Muscle of leg (tissue), 11 donors: ENCODE measurements around the gene GALNT10. TPM values are rescaled to one million over a fixed set of nuclear protein-coding genes. Genes with fewer than 3 reads are reported as not detected.

Source experiments
- DNase-seq: peaks from one replicate; pipeline ENCODE4 v3.0.0; 2013
- H3K27ac ChIP-seq: one replicate; pipeline ENCODE4 v1.5.1; 2013; ENCODE audit warnings: mild to moderate bottlenecking, low read length, control low read depth
- H3K27me3 ChIP-seq: one replicate; pipeline ENCODE4 v1.6.1; 2013; ENCODE audit warnings: low read length; ENCODE audit not compliant: control insufficient read depth, insufficient read depth
- H3K36me3 ChIP-seq: one replicate; pipeline ENCODE4 v1.6.1; 2013; ENCODE audit warnings: low read length; ENCODE audit not compliant: control insufficient read depth, insufficient read depth
- H3K4me1 ChIP-seq: one replicate; pipeline ENCODE4 v1.6.1; 2013; ENCODE audit warnings: low read length; ENCODE audit not compliant: control insufficient read depth, insufficient read depth
- H3K4me3 ChIP-seq: one replicate; pipeline ENCODE4 v1.5.1; 2013; ENCODE audit warnings: low read length, control low read depth
- H3K9me3 ChIP-seq: replicated peaks from 2 replicates; pipeline ENCODE4 v1.6.1; 2013; ENCODE audit warnings: low read depth, low read length; ENCODE audit not compliant: control insufficient read depth
- WGBS: methylation state at CpG from one replicate; pipeline ENCODE4 v1.1.5; 2013; ENCODE audit warnings: missing lambda C conversion rate; ENCODE audit not compliant: insufficient coverage; 5-methylcytosine and 5-hydroxymethylcytosine counted together
- polyA plus RNA-seq, 8 donors: library from polyadenylated mRNA; unstranded; fragments of 120-200 nt; gene quantifications; one replicate each; pipeline versions ENCODE4 v1.2.1 to v1.2.3, GENCODE V29; 2013; ENCODE audit warnings: inconsistent platforms in 1 of 8, low replicate concordance in 1 of 8; ENCODE audit not compliant: insufficient read length in 8 of 8, insufficient read depth in 1 of 8
- total RNA-seq: library from RNA; stranded (reverse); fragments of 120-200 nt; gene quantifications from one replicate; pipeline ENCODE4 v1.2.4, GENCODE V29; 2013

Gene GALNT10
- total and polyA plus RNA-seq, 9 donors = 16.6 to 27.8 (median 20.5) TPM

DNA sequence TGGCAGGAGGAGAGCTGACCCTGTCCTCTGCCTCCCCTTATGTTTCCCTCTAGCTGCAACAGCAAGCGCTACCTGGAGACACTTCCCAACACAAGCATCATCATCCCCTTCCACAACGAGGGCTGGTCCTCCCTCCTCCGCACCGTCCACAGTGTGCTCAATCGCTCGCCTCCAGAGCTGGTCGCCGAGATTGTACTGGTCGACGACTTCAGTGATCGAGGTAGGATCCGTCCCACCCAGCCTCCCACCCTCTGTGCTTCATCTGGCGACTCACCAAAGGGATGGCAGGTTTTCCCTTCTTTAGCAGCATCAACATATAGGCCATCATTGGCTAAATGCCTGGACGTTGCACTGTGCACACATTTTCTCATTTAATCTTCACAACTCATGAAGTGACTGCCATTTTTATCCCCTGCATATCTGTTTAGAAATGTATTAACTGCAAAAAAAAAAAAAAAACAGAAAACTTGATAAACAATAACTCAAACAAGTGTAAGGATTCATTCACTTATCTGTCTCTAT, 139.0 kb downstream of the GALNT10 start:
- DNase-seq = no peak
- H3K36me3 ChIP-seq = peaks cover 15% of the 10 kb centered on the region
- H3K27ac ChIP-seq = no peak overlapping the region
- 90% methylated on average over 13 of the region's 14 CpGs for WGBS
- H3K4me3 ChIP-seq = no peak overlapping the region
- H3K27me3 ChIP-seq = no peaks in the 10 kb centered on the region
- no peaks in the 10 kb centered on the region for H3K9me3 ChIP-seq
- no peaks in the 10 kb centered on the region for H3K4me1 ChIP-seq

DNA sequence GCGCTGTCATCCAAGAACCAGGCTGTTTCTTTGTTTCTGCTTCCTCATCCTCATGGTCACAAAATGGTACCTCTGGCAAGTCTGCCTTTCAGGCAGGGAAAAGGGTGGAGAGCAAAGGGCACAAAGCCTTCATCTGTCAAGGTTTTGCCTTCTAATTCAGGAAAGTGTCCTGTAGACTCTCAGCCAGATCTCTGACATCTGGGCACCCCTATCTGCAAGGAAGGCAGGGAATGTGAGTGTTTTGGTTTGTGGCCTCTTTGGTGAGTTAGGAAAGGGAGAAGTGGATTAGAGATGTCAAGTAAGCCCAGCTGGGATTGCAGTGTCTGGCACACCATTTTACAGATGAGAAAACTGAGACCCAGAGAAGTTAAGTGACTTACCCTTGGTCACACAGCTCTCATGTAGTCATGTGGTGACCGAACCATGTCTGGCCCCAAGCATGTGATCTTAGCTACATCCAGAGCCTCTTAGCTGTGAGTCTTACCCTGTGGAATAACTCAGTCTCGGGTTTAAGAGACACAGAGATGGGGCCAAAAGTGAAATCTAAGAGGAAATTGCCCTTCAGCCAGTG, 139.6 kb downstream of the GALNT10 start:
- Histone ChIP-seq H3K4me1 (no peaks in the 10 kb centered on the region), H3K27ac (no peak overlapping the region), H3K9me3 (no peaks in the 10 kb centered on the region), H3K36me3 (peaks cover 15% of the 10 kb centered on the region), H3K27me3 (no peaks in the 10 kb centered on the region), H3K4me3 (no peak overlapping the region)
- 83% methylated on average over 1 of the region's 3 CpGs for WGBS
- no peak for DNase-seq

DNA sequence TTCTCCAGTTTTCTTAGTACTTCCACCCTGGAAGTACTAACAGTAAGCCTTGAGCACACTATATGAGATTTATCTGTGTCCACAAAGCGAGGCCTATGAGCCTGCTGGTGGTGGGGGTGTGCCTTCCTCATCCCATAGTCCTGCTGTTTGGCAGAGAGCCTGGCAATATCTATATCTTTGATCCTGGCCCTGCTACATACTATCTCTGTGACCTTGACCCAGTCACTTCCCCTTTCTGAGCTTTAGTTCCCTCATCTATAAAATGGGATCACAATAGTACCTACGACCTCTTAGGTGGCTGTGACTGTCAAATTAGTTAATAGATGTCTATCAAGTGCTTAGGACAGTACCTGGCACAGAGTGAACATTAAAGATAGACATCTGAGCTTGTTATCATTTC, 140.7 kb downstream of the GALNT10 start:
- 100% methylated on average over 1 of the region's 2 CpGs for WGBS
- Histone ChIP-seq H3K4me1 (no peaks in the 10 kb centered on the region), H3K36me3 (peaks cover 15% of the 10 kb centered on the region)

DNA sequence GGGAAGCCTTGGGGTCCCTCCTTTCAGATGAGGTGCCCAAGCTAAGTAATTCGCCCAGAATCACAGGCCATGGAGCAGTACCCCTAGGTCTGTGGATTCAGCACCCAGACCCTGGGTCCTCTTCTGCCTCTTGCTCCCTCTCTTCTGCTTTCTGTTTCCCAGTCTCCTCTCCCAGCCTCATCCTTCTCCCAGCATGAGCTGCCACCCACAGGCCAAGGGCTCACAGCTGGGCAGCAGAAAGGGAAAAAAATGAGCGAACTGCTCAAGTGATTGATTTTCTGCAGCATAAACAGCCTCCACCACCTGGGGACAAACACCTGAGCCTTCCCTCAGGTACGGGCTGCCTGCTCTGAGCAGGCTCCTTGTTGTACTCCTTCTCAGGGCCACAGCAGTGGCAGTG, 141.4 kb downstream of the GALNT10 start:
- WGBS = 78% methylated on average over 2 of the region's 3 CpGs
- Histone ChIP-seq H3K36me3 (peaks cover 15% of the 10 kb centered on the region), H3K9me3 (no peaks in the 10 kb centered on the region), H3K27ac (no peak overlapping the region), H3K4me3 (no peak overlapping the region), H3K4me1 (no peaks in the 10 kb centered on the region), H3K27me3 (no peaks in the 10 kb centered on the region)
- DNase-seq = no peak

More for the DNA sequence above, 140.7 kb downstream of the GALNT10 start:
- no peak overlapping the region for H3K4me3 ChIP-seq
- H3K9me3 ChIP-seq = no peaks in the 10 kb centered on the region
- no peaks in the 10 kb centered on the region for H3K27me3 ChIP-seq
- DNase-seq = no peak
- no peak overlapping the region for H3K27ac ChIP-seq

DNA sequence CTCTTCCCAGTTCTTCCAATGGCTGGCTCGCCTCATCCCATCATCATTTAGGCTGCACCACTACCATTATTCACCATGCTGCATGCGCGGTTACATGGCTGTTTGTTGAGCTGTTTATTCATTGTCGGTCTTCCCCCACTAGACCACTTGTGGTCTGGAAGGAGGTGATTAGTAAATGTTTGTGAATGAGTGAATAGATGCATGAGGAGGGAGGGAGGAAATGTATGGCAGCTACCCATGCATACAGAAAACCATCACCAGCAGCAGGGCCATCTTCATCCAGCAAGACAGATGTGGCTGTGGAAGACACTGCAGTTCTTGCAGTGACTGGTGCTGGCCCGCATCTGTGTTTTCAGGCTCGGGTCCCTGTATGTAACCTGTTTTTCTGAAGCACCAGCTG, 141.9 kb downstream of the GALNT10 start:
- DNase-seq = no peak
- H3K27ac ChIP-seq = no peak overlapping the region
- H3K4me3 ChIP-seq = no peak overlapping the region
- no peaks in the 10 kb centered on the region for H3K9me3 ChIP-seq
- H3K27me3 ChIP-seq = no peaks in the 10 kb centered on the region
- peaks cover 15% of the 10 kb centered on the region for H3K36me3 ChIP-seq
- WGBS = 89% methylated on average over 3 of the region's 6 CpGs
- no peaks in the 10 kb centered on the region for H3K4me1 ChIP-seq

DNA sequence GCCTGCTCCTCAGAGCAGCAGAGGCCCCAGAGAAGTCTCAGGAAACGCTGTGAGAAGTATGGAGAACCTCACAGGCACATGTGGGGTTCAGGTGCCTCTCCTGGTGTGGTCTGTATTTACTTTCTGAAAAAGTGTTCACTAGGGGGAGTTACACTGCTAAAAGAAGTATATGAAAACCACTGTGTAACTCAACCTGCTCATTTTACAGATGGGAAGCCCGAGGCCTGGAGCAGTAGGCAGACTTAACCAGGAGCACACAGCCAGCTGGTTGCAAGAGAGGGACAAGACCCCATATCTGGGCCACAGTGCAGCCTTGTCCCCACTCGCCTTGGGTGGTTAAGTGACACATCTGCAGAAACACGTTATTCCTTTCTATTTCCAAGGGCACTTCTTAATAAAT, 142.5 kb downstream of the GALNT10 start:
- 92% methylated on average over 4 of the region's 4 CpGs for WGBS
- H3K27me3 ChIP-seq = no peaks in the 10 kb centered on the region
- H3K36me3 ChIP-seq = peaks cover 15% of the 10 kb centered on the region
- no peaks in the 10 kb centered on the region for H3K9me3 ChIP-seq
- DNase-seq = no peak
- H3K4me1 ChIP-seq = no peaks in the 10 kb centered on the region
- H3K27ac ChIP-seq = no peak overlapping the region
- no peak overlapping the region for H3K4me3 ChIP-seq

DNA sequence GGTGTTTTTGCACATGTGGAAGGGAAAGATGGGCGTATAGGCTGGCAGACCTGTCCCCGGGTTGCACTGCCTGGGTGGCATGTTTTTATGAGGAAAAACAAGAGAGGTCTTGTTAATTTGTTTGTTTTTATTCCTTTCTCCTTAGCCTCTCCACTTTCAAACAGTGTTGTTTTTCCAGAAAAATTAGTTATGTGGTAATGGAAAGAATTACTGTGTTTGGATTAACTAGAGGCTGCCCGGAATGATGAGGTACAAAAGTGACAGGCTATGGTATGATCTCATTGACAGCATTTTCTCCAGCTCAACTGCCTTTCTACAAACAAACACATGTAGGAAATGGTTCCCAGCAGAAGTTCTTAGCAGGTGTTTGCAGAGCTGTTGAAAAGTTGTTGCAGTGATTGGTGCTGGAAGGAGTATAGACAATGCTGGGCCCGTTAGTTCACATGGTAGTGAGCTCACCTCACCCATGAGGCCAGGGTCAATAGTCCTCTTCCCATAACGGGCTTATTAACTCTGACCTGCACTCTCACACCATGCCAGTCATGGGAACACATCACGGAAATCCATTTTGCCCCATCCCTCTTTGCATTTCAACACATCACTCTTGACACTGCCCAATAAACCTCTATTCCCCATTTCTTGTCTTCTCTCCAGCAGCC, 144.0 kb downstream of the GALNT10 start:
- Histone ChIP-seq H3K4me3 (no peak overlapping the region), H3K27ac (no peak overlapping the region), H3K4me1 (no peaks in the 10 kb centered on the region), H3K9me3 (no peaks in the 10 kb centered on the region), H3K27me3 (no peaks in the 10 kb centered on the region), H3K36me3 (peaks cover 18% of the 10 kb centered on the region)
- WGBS = 71% methylated on average over 5 of the region's 6 CpGs
- peak; percentile 57 for DNase-seq

DNA sequence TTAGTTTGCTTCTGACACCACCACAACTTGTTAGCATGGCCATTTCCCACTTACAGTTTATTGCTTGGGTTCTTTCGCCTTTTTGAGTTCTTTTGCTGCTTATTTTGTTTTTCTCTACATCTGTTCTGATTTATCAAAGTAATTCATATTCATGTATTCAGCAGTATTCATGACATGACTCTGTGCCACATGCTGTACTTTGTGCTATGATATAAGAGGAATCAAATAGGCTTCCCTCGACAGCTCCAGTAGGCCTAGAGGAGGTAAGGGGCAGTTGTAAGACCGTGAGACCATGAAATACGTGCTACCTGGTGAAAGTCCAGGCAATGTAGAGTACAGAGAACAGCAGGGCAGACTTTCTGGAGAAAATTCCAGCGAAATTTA, 144.5 kb downstream of the GALNT10 start:
- Histone ChIP-seq H3K9me3 (no peaks in the 10 kb centered on the region), H3K4me3 (no peak overlapping the region), H3K27me3 (no peaks in the 10 kb centered on the region), H3K36me3 (peaks cover 16% of the 10 kb centered on the region), H3K27ac (no peak overlapping the region), H3K4me1 (no peaks in the 10 kb centered on the region)
- DNase-seq = no peak
- 47% methylated on average over 4 of the region's 5 CpGs for WGBS

DNA sequence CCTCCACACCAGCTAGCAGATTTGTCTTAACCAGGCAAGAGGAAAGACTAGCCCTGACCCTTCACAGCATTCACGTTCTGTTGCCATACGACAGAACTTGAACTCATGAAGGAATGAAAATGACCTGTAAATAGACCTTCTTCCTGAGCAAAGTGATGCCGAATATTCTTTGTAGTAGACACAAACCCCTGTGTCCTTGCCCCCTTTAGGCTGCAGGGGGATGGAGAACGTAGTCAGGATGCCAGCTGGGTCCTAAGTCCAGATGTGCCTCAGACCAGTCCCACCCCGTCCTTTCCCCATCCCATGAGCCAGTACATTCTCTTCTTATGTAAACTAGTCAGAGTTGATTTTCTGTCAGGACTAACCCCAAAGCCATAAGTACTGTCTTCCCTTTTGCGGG, 151.1 kb downstream of the GALNT10 start:
- no peak for DNase-seq
- peaks cover 3% of the 10 kb centered on the region for H3K36me3 ChIP-seq
- 93% methylated on average over 2 of the region's 6 CpGs for WGBS

DNA sequence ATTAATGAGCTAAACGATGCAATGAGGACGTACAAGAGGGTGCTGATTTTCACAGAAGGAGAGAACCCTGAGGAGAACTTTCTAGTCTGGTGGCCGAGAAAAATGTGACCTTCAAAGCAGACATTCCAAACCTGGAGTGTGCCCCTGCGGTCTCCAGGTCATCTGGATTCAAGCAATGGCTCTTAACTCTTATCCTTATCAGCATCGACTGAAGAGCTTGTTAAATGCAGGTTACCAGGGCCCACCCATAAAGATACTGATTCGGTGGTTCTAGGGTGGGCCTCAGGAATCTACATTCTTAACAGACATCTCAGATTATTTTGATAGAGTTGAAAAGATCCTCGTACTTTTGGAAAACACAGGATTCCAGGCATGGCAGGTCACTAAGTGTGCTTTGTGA, 151.7 kb downstream of the GALNT10 start:
- no peak for DNase-seq
- H3K4me1 ChIP-seq = no peaks in the 10 kb centered on the region
- H3K4me3 ChIP-seq = no peak overlapping the region
- no peaks in the 10 kb centered on the region for H3K9me3 ChIP-seq
- H3K27ac ChIP-seq = no peak overlapping the region
- 85% methylated on average over 4 of the region's 7 CpGs for WGBS
- no peaks in the 10 kb centered on the region for H3K27me3 ChIP-seq
- H3K36me3 ChIP-seq = peaks cover 3% of the 10 kb centered on the region

More for the DNA sequence above, 151.1 kb downstream of the GALNT10 start:
- H3K27ac ChIP-seq = no peak overlapping the region
- H3K27me3 ChIP-seq = no peaks in the 10 kb centered on the region
- no peaks in the 10 kb centered on the region for H3K4me1 ChIP-seq
- H3K4me3 ChIP-seq = no peak overlapping the region
- H3K9me3 ChIP-seq = no peaks in the 10 kb centered on the region
